NT2/D1 (cell line): ENCODE results near the gene NEIL3.
"Not testable (repeated sequence)": the region's sequence is repeated elsewhere in the genome, so short reads cannot be mapped to it uniquely, and the experiment has no call there.

Source experiments
- DNase-seq: peaks from one replicate; pipeline ENCODE4 v3.0.0-alpha.2; 2011; ENCODE audit warnings: low read depth, low spot score
- H3K27me3 ChIP-seq: 2 replicates; pipeline ENCODE4 v1.6.0; 2011; ENCODE audit warnings: mild to moderate bottlenecking; ENCODE audit not compliant: insufficient read length, insufficient read depth
- H3K36me3 ChIP-seq: 2 replicates; pipeline ENCODE4 v1.6.1; 2011; ENCODE audit warnings: mild to moderate bottlenecking, low read length, mixed read lengths; ENCODE audit not compliant: insufficient read depth, insufficient read length
- H3K4me1 ChIP-seq: 2 replicates; pipeline ENCODE4 v1.5.1; 2011; ENCODE audit not compliant: insufficient read depth, insufficient read length
- H3K4me3 ChIP-seq: 2 replicates; pipeline ENCODE4 v1.5.1; 2011; ENCODE audit warnings: low read depth; ENCODE audit not compliant: insufficient read length
- H3K9ac ChIP-seq: 2 replicates; pipeline ENCODE4 v1.6.0; 2011; ENCODE audit warnings: low read depth; ENCODE audit not compliant: insufficient read length
- H3K9me3 ChIP-seq: 2 replicates; pipeline ENCODE4 v1.5.1; 2011; ENCODE audit warnings: mild to moderate bottlenecking, low read length; ENCODE audit not compliant: insufficient read depth
- SUZ12 ChIP-seq: IDR thresholded peaks from 2 replicates; pipeline ENCODE4 v1.6.1; 2011; ENCODE audit not compliant: insufficient read length, insufficient read depth; ENCODE audit errors: extremely low read depth
- YY1 ChIP-seq: IDR thresholded peaks from 2 replicates; pipeline ENCODE4 v1.6.1; 2011; ENCODE audit not compliant: insufficient read length, insufficient read depth
- ZNF274 ChIP-seq: IDR thresholded peaks from 2 replicates; pipeline ENCODE4 v1.6.1; 2011; ENCODE audit warnings: mild to moderate bottlenecking, low read depth, low read length

The NEIL3 gene

GRCh38 chr4:177304094-177304493 is 5.6 kb upstream of the NEIL3 start:
- Histone ChIP-seq H3K9me3 (no peaks in the 10 kb centered on the region), H3K36me3 (no peaks in the 10 kb centered on the region), H3K9ac (no peak overlapping the region), H3K4me3 (no peak overlapping the region), H3K4me1 (no peaks in the 10 kb centered on the region), H3K27me3 (no peaks in the 10 kb centered on the region)
- DNase-seq, result no peak
- no peak for TF ChIP-seq YY1
- TF ChIP-seq ZNF274, result no peak
- TF ChIP-seq SUZ12, result no peak

DNA sequence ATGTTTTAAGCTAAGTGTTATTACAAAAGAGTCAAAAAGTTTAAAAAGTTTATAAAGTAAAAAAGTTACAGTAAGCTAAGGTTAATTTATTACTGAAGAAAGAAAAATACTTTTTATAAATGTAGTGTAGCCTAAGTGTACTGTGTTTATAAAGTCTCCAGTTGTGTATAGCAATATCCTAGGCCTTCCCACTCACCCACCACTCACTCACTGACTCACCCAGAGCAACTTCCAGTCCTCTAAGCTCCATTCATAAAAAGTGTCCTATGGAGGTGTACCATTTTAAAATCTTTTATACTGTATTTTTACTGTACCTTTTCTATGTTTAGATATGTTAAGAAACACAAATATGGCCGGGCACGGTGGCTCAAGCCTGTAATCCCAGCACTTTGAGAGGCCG is 4.8 kb upstream of the NEIL3 start:
- H3K27me3 ChIP-seq, DNase-seq, H3K4me3 ChIP-seq, H3K9me3 ChIP-seq, H3K9ac ChIP-seq, H3K4me1 ChIP-seq, H3K36me3 ChIP-seq: not testable (repeated sequence)

GRCh38 chr4:177308125-177308524 is 1.5 kb upstream of the NEIL3 start:
- TF ChIP-seq SUZ12 (no peak), YY1 (no peak), ZNF274 (no peak)
- no peak for DNase-seq
- Histone ChIP-seq H3K9ac (no peak overlapping the region), H3K4me1 (no peaks in the 10 kb centered on the region), H3K4me3 (no peak overlapping the region), H3K27me3 (no peaks in the 10 kb centered on the region), H3K9me3 (no peaks in the 10 kb centered on the region), H3K36me3 (no peaks in the 10 kb centered on the region)

DNA sequence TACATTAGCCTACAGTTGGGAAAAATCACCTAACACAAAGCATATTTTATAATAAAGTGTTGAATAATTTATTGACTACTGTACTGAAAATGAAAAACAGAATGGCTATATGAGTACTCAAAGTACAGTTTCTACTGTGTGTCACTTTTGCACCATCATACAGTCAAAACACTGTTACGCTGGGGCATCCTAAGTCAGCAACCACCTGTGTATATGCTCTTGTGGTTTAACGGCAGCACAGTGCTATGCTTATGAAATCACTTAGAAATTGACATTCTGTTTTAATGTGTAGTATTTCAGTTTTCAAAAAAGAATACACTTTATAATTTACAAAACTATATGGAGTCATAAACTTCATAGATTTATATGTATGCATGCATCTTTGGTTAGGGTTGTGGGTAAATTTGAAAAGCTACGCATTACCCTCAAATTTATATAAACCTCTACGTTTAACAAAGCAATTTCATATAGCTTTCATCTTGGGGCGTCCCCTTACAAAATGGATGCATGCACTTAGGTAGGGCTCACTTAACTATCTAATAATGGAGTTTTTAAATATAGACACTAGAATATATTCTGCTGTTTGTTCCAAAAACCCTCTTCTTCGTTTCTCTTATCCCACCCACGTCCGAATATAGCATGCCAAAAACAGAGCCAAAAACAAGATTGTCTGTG is 690 bp upstream of the NEIL3 start:
- H3K27me3 ChIP-seq, result no peaks in the 10 kb centered on the region
- H3K4me3 ChIP-seq, result no peak overlapping the region
- no peaks in the 10 kb centered on the region for H3K36me3 ChIP-seq
- H3K9me3 ChIP-seq, result no peaks in the 10 kb centered on the region
- no peaks in the 10 kb centered on the region for H3K4me1 ChIP-seq
- TF ChIP-seq SUZ12 (no peak), YY1 (no peak), ZNF274 (no peak)
- no peak overlapping the region for H3K9ac ChIP-seq
- no peak for DNase-seq

GRCh38 chr4:177311589-177311988 is 1.9 kb downstream of the NEIL3 start:
- H3K9me3 ChIP-seq, result no peaks in the 10 kb centered on the region
- no peak for DNase-seq
- no peaks in the 10 kb centered on the region for H3K36me3 ChIP-seq
- H3K9ac ChIP-seq, result no peak overlapping the region
- no peak overlapping the region for H3K4me3 ChIP-seq
- no peaks in the 10 kb centered on the region for H3K27me3 ChIP-seq
- no peak for TF ChIP-seq YY1
- H3K4me1 ChIP-seq, result no peaks in the 10 kb centered on the region

GRCh38 chr4:177313263-177313662 is 3.6 kb downstream of the NEIL3 start:
- H3K9me3 ChIP-seq, result no peaks in the 10 kb centered on the region
- H3K36me3 ChIP-seq, result no peaks in the 10 kb centered on the region
- no peaks in the 10 kb centered on the region for H3K27me3 ChIP-seq
- no peaks in the 10 kb centered on the region for H3K4me1 ChIP-seq
- no peak overlapping the region for H3K9ac ChIP-seq
- H3K4me3 ChIP-seq, result no peak overlapping the region
- TF ChIP-seq ZNF274 (no peak), YY1 (no peak), SUZ12 (no peak)
- DNase-seq, result no peak

DNA sequence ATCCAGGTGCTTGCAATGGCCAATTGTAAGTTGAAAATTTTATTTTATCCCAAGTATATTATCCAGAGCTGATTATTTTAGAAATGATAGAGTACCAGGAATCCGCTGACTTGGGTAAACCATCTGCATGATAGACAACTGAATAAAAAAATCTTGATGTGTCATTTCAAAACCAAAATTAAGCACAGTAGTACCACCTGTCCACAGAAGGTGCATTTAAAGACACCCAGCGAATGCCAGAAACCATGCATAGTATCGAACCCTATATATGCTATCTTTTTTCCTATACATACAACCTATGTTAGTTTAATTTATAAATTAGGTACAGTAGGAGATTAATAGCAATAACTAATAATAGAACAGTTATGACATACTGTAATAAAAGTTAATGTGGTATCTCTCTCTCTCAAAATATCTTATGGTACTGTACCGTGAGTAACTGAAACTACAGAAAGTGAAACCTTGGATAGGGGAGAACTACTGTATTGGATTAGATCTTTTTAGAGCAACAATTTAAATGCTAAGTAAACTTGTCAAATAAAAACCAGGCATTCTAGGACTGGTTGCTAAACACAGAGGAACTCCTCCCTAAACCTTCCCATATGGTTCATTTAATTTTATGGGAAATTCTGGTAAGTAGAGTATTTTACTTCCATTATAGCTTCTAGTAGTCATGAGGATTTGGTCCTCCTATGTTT is 6.2 kb downstream of the NEIL3 start:
- no peak for TF ChIP-seq SUZ12
- no peak for TF ChIP-seq ZNF274
- TF ChIP-seq YY1, result no peak
- no peaks in the 10 kb centered on the region for H3K9me3 ChIP-seq
- no peak overlapping the region for H3K4me3 ChIP-seq
- no peak for DNase-seq
- H3K27me3 ChIP-seq, result no peaks in the 10 kb centered on the region
- H3K4me1 ChIP-seq, result no peaks in the 10 kb centered on the region
- no peak overlapping the region for H3K9ac ChIP-seq
- no peaks in the 10 kb centered on the region for H3K36me3 ChIP-seq
